IMR-90 (cell line): ENCODE measurements around the gene ATP5F1D. TPM values are rescaled to one million over a fixed set of nuclear protein-coding genes. Genes with fewer than 3 reads are reported as not detected.

Experiments used
- ATAC-seq: fragments of 200-7000 bp; cut with Tn5 transposase; 2 replicates; pipeline ENCODE4 v1.9.1; 2020; ENCODE audit warnings: low read depth, mild to moderate bottlenecking, moderate library complexity
- BruUV-seq: library from RNA; stranded (reverse); fragments of 400-500 nt; replicated peaks from 2 replicates; lab custom pipeline; 2021; lab: Mats Ljungman, UMichigan
- CTCF ChIA-PET: fragments of 300-600 bp; formaldehyde crosslinking; extraction: SDS; loops from one replicate; lab custom pipeline; 2021; ENCODE audit warnings: antibody characterized with exemption; lab: Yijun Ruan, JAX
- POLR2A ChIA-PET: fragments of 300-600 bp; sonication (Branson Sonifier 250); formaldehyde crosslinking; loops from one replicate; lab custom pipeline; 2022; ENCODE audit warnings: antibody characterized with exemption; ENCODE audit not compliant: unreplicated experiment; lab: Charles Lee
- DNase-seq: peaks from one replicate; pipeline ENCODE4 v3.0.0; 2013
- H2AFZ ChIP-seq: replicated peaks from 2 replicates; pipeline ENCODE3; 2013; ENCODE audit warnings: low read length, mild to moderate bottlenecking; ENCODE audit not compliant: poor library complexity
- H2AK5ac ChIP-seq: 2 replicates; pipeline ENCODE4 v1.6.1; 2013; ENCODE audit warnings: low read depth, low read length, inconsistent platforms
- H2AK9ac ChIP-seq: replicated peaks from 2 replicates; pipeline ENCODE3; 2013; ENCODE audit warnings: mild to moderate bottlenecking, low read depth, low read length, moderate library complexity; ENCODE audit not compliant: poor library complexity
- H2BK120ac ChIP-seq: 2 replicates; pipeline ENCODE4 v1.6.1; 2013; ENCODE audit warnings: low read depth, low read length, inconsistent platforms
- H2BK15ac ChIP-seq: 3 replicates; pipeline ENCODE4 v1.6.1; 2013; ENCODE audit warnings: low read depth, low read length, inconsistent platforms
- H2BK20ac ChIP-seq: 2 replicates; pipeline ENCODE4 v1.6.1; 2013; ENCODE audit warnings: low read depth, mild to moderate bottlenecking, inconsistent platforms, low read length, moderate library complexity
- H2BK5ac ChIP-seq: 2 replicates; pipeline ENCODE4 v1.6.1; 2013; ENCODE audit warnings: mild to moderate bottlenecking, low read depth, low read length, inconsistent platforms; ENCODE audit not compliant: poor library complexity, severe bottlenecking
- H3K14ac ChIP-seq: replicated peaks from 2 replicates; pipeline ENCODE4 v1.6.1; 2013; ENCODE audit warnings: low read depth, low read length, inconsistent platforms
- H3K18ac ChIP-seq: 2 replicates; pipeline ENCODE4 v1.6.1; 2013; ENCODE audit warnings: low read depth, low read length, control low read depth
- H3K23ac ChIP-seq: 2 replicates; pipeline ENCODE4 v1.6.1; 2013; ENCODE audit warnings: low read depth, low read length, inconsistent platforms
- H3K27ac ChIP-seq: 2 replicates; pipeline ENCODE4 v1.5.1; 2013; ENCODE audit warnings: mild to moderate bottlenecking, control low read depth, low read length; ENCODE audit not compliant: insufficient read depth
- H3K27me3 ChIP-seq: 2 replicates; pipeline ENCODE4 v1.6.1; 2013; ENCODE audit warnings: low read length; ENCODE audit not compliant: control insufficient read depth, insufficient read depth
- H3K36me3 ChIP-seq: 2 replicates; pipeline ENCODE4 v1.6.1; 2013; ENCODE audit warnings: low read length, mixed read lengths; ENCODE audit not compliant: control insufficient read depth, insufficient read depth
- H3K4ac ChIP-seq: 2 replicates; pipeline ENCODE4 v1.6.1; 2013; ENCODE audit warnings: low read depth, low read length, inconsistent platforms
- H3K4me1 ChIP-seq: 2 replicates; pipeline ENCODE4 v1.6.1; 2013; ENCODE audit warnings: low read length, mixed read lengths; ENCODE audit not compliant: control insufficient read depth, insufficient read depth
- H3K4me2 ChIP-seq: 2 replicates; pipeline ENCODE4 v1.6.1; 2013; ENCODE audit warnings: low read depth, mild to moderate bottlenecking, control low read depth, low read length, moderate library complexity
- H3K4me3 ChIP-seq: 2 replicates; pipeline ENCODE4 v1.5.1; 2013; ENCODE audit warnings: low read depth, mild to moderate bottlenecking, control low read depth, low read length, moderate library complexity; ENCODE audit not compliant: insufficient read depth
- H3K56ac ChIP-seq: 2 replicates; pipeline ENCODE4 v1.6.1; 2013; ENCODE audit warnings: low read length, inconsistent platforms; ENCODE audit not compliant: insufficient read depth; ENCODE audit errors: extremely low read depth
- H3K79me1 ChIP-seq, 2 experiments: 2 replicates each; pipeline ENCODE4 v1.6.1; 2013; ENCODE audit warnings: low read length in 2 of 2, inconsistent platforms in 1 of 2, low read depth in 1 of 2
- H3K9ac ChIP-seq: 2 replicates; pipeline ENCODE4 v1.6.1; 2013; ENCODE audit warnings: low read depth, low read length, control low read depth
- H3K9me1 ChIP-seq: 2 replicates; pipeline ENCODE4 v1.6.1; 2013; ENCODE audit warnings: low read length, inconsistent platforms; ENCODE audit not compliant: insufficient read depth
- H3K9me3 ChIP-seq: 2 replicates; pipeline ENCODE4 v1.6.1; 2013; ENCODE audit warnings: low read length; ENCODE audit not compliant: control insufficient read depth, insufficient read depth
- H4K20me1 ChIP-seq: 2 replicates; pipeline ENCODE4 v1.6.1; 2013; ENCODE audit warnings: low read length, inconsistent platforms; ENCODE audit not compliant: insufficient read depth
- H4K5ac ChIP-seq: 2 replicates; pipeline ENCODE4 v1.6.1; 2013; ENCODE audit warnings: mild to moderate bottlenecking, low read depth, low read length, control low read depth
- H4K8ac ChIP-seq, 2 experiments: 2 replicates each; pipeline ENCODE4 v1.6.1; 2013; ENCODE audit warnings: low read depth in 2 of 2, low read length in 2 of 2, control low read depth in 1 of 2, inconsistent platforms in 1 of 2
- H4K91ac ChIP-seq: 2 replicates; pipeline ENCODE4 v1.6.1; 2013; ENCODE audit warnings: low read depth, low read length, inconsistent platforms; ENCODE audit not compliant: insufficient read depth
- BHLHE40 ChIP-seq: fragments of 150-350 bp; IDR thresholded peaks from 2 replicates; pipeline ENCODE4 v1.6.1; 2016; ENCODE audit warnings: mild to moderate bottlenecking, low read depth, low read length
- CEBPB ChIP-seq: IDR thresholded peaks from 2 replicates; pipeline ENCODE4 v1.6.1; 2012; ENCODE audit warnings: low read depth, low read length, improper control_type of control experiment
- CHD1 ChIP-seq: IDR thresholded peaks from 2 replicates; pipeline ENCODE4 v1.6.1; 2012; ENCODE audit warnings: low read depth, low read length, improper control_type of control experiment
- CTCF ChIP-seq: conservative IDR thresholded peaks from 2 replicates; pipeline ENCODE4 v1.5.1; 2012; ENCODE audit warnings: mild to moderate bottlenecking, low read depth, low read length, improper control_type of control experiment
- ELK1 ChIP-seq: fragments of 150-350 bp; IDR thresholded peaks from 2 replicates; pipeline ENCODE4 v1.6.1; 2016; ENCODE audit warnings: low read depth, mild to moderate bottlenecking, low read length, moderate library complexity, borderline replicate concordance
- FOS ChIP-seq: fragments of 150-350 bp; IDR thresholded peaks from 2 replicates; pipeline ENCODE4 v1.6.1; 2016; ENCODE audit warnings: low read depth, low read length
- MAFK ChIP-seq: IDR thresholded peaks from 2 replicates; pipeline ENCODE4 v1.6.1; 2012; ENCODE audit warnings: low read depth, low read length, improper control_type of control experiment
- MAZ ChIP-seq: IDR thresholded peaks from 2 replicates; pipeline ENCODE4 v1.6.1; 2012; ENCODE audit warnings: low read depth, mild to moderate bottlenecking, low read length, improper control_type of control experiment, moderate library complexity, borderline replicate concordance
- MXI1 ChIP-seq: IDR thresholded peaks from 2 replicates; pipeline ENCODE4 v1.6.1; 2012; ENCODE audit warnings: low read depth, mild to moderate bottlenecking, low read length, moderate library complexity, borderline replicate concordance
- NFE2L2 ChIP-seq: fragments of 150-350 bp; IDR thresholded peaks from 2 replicates; pipeline ENCODE4 v1.6.1; 2016; ENCODE audit warnings: low read depth, mild to moderate bottlenecking, low read length
- POLR2A ChIP-seq: IDR thresholded peaks from 2 replicates; pipeline ENCODE4 v1.6.1; 2012; ENCODE audit warnings: mild to moderate bottlenecking, low read depth, low read length
- RAD21 ChIP-seq: IDR thresholded peaks from 2 replicates; pipeline ENCODE4 v1.6.1; 2012; ENCODE audit warnings: low read length, improper control_type of control experiment
- RCOR1 ChIP-seq: IDR thresholded peaks from 2 replicates; pipeline ENCODE4 v1.6.1; 2012; ENCODE audit warnings: mild to moderate bottlenecking, low read length, improper control_type of control experiment; ENCODE audit not compliant: insufficient replicate concordance
- RFX5 ChIP-seq: IDR thresholded peaks from 2 replicates; pipeline ENCODE4 v1.8.0; 2012; ENCODE audit warnings: low read depth, mild to moderate bottlenecking, low read length, moderate library complexity
- SMC3 ChIP-seq: fragments of 150-350 bp; IDR thresholded peaks from 2 replicates; pipeline ENCODE4 v1.6.1; 2016; ENCODE audit warnings: low read depth, mild to moderate bottlenecking, antibody characterized with exemption, low read length, moderate library complexity
- WGBS, 2 experiments: methylation state at CpG; one replicate each; pipeline versions ENCODE4 v1.1.5 to v1.1.7; 2013; ENCODE audit warnings: missing lambda C conversion rate in 2 of 2; ENCODE audit not compliant: insufficient read length in 1 of 2; ENCODE audit errors: extremely low coverage in 2 of 2; 5-methylcytosine and 5-hydroxymethylcytosine counted together
- dilution Hi-C: fragments of 300-500 bp; cut with HindIII; formaldehyde crosslinking; loops from one replicate; pipeline ENCODE4 v1.14.3; 2018; ENCODE audit warnings: low sequenced_read_pairs; ENCODE audit not compliant: unreplicated experiment
- in situ Hi-C: fragments of 300-500 bp; cut with MboI; formaldehyde crosslinking; loops from 3 replicates; pipeline ENCODE4 v1.14.3; 2019; ENCODE audit warnings: low sequenced_read_pairs, inconsistent platforms, mixed read lengths
- intact Hi-C: fragments of 100-400 bp; cut with micrococcal nuclease; formaldehyde crosslinking; loops from 2 replicates; pipeline ENCODE4 v1.10.0; 2022
- polyA plus RNA-seq, 3 experiments: library from polyadenylated mRNA; depleted of rRNA; stranded (reverse); fragments of >200 nt; gene quantifications; 2 replicates each; pipeline ENCODE4 v1.2.3, GENCODE V29; 2012; ENCODE audit warnings: low replicate concordance in 1 of 3
- total RNA-seq: library from RNA; depleted of rRNA; stranded (reverse); fragments of >200 nt; gene quantifications from 2 replicates; pipeline ENCODE4 v1.2.3, GENCODE V29; 2012

Gene ATP5F1D
- total and polyA plus RNA-seq, 2 of the 4 experiments (the other 2 are of a cell fraction) = 7.3 to 140 TPM

- Histone ChIP-seq H2BK5ac (peak overlapping the region; percentile 99), H2AK9ac (peak overlapping the region; percentile 99), H3K27me3 (no peaks in the 10 kb centered on the region), H3K4ac (peak overlapping the region; percentile 98), H3K27ac (peak overlapping the region; percentile 99), H4K20me1 (peaks cover 87% of the 10 kb centered on the region), H2AK5ac (peak overlapping the region; percentile 89), H3K23ac (peak overlapping the region; percentile 97; the same call in 1 of the 2 replicates), H3K9ac (peak overlapping the region; percentile 97), H3K4me1 (peaks cover 35% of the 10 kb centered on the region), H2BK20ac (peak overlapping the region; percentile 64; the same call in 1 of the 2 replicates), H3K79me1 (peaks cover 0 to 35% of the 10 kb centered on the region in 2 experiments; a peak in 2 of 4 replicates), H4K8ac (peak overlapping the region; percentile 80 to 92), H2BK120ac (peak overlapping the region; percentile 94), H3K14ac (peak overlapping the region; percentile 82), H3K56ac (peak overlapping the region; percentile 86), H3K36me3 (peaks cover 64% of the 10 kb centered on the region), H3K9me1 (no peaks in the 10 kb centered on the region), H4K91ac (peak overlapping the region; percentile 97), H2AFZ (peak overlapping the region; percentile 65), H2BK15ac (no peak overlapping the region), H4K5ac (peak overlapping the region; percentile 59; the same call in 1 of the 2 replicates), H3K4me2 (peak overlapping the region; percentile 82), H3K9me3 (no peaks in the 10 kb centered on the region), H3K4me3 (peak overlapping the region; percentile 94), H3K18ac (peak overlapping the region; percentile 91)
- CTCF ChIA-PET = interaction anchor here (0.9 to 1.6 kb wide), 3 partner anchors 9 to 131 kb away, joined by 3 to 11 read pairs (median 7); no protein-coding TSS in a partner anchor
- peak; percentile 97 for DNase-seq
- dilution Hi-C loops = no loop called here
- WGBS, 2 experiments = no CpG with 5 or more reads among the region's 26 CpGs
- intact Hi-C loops = loop anchor here (1.0 kb wide), 1 partner anchor 13 kb away; no protein-coding TSS in a partner anchor
- POLR2A ChIA-PET = interaction anchor here (0.6 to 1.6 kb wide), 6 partner anchors 9 to 87 kb away, joined by 3 to 28 read pairs (median 4); partner anchors contain the start of gene CIRBP
- no TSS peak for BruUV-seq
- in situ Hi-C loops = no loop called here
- ATAC-seq = peak; percentile 33
- TF ChIP-seq NFE2L2 (peak; percentile 14; the same call in 1 of the 2 replicates), BHLHE40 (no peak), POLR2A (peak; percentile 10; the same call in 1 of the 2 replicates), MAZ (peak; percentile 82), SMC3 (no peak), RFX5 (no peak), FOS (peak; percentile 69; the same call in 1 of the 2 replicates), CTCF (peak; percentile 24; the same call in 1 of the 2 replicates), RAD21 (no peak), MXI1 (no peak), MAFK (no peak), CHD1 (no peak), RCOR1 (no peak), ELK1 (no peak), CEBPB (peak; percentile 47; the same call in 1 of the 2 replicates)
These were observed 11.4 kb downstream of the ATP5F1D start for GRCh38 chr19:1252821-1253513.
